ENCODE data around the gene WDR26.
A peak's percentile ranks its signal among the peaks of the same experiment; 100 is the strongest.

WDR26 gene

GRCh38 chr1:224404916-224405603 lies 29.5 kb downstream of the WDR26 start:
- no peak overlapping the region for H3K4me3 ChIP-seq
- H3K27ac ChIP-seq = no peak overlapping the region

GRCh38 chr1:224402472-224403036 lies 32.0 kb downstream of the WDR26 start:
- Histone ChIP-seq H3K27ac (no peak overlapping the region), H3K4me3 (no peak overlapping the region)

GRCh38 chr1:224399887-224400286 lies 34.7 kb downstream of the WDR26 start:
- Histone ChIP-seq H3K27ac (no peak overlapping the region), H3K4me3 (no peak overlapping the region)

DNA sequence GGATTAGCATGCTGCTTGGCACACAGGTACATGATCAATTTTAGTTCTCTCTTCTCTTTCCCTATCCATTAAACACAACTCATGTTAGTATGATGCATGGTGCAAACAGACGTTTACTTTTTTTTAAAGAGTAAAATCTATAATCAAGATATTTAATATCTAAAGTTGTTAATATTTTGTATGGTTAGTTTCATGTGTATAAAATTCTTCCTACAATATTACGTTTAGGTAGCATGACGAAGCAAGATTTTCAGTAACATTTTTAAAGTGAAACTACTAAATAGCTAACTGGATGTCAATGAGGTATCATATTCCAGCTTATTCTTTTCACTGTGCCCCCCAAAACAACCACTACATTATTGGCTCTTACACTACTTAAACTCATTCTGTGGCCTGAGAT lies 41.3 kb downstream of the WDR26 start:
- no peak overlapping the region for H3K27ac ChIP-seq

DNA sequence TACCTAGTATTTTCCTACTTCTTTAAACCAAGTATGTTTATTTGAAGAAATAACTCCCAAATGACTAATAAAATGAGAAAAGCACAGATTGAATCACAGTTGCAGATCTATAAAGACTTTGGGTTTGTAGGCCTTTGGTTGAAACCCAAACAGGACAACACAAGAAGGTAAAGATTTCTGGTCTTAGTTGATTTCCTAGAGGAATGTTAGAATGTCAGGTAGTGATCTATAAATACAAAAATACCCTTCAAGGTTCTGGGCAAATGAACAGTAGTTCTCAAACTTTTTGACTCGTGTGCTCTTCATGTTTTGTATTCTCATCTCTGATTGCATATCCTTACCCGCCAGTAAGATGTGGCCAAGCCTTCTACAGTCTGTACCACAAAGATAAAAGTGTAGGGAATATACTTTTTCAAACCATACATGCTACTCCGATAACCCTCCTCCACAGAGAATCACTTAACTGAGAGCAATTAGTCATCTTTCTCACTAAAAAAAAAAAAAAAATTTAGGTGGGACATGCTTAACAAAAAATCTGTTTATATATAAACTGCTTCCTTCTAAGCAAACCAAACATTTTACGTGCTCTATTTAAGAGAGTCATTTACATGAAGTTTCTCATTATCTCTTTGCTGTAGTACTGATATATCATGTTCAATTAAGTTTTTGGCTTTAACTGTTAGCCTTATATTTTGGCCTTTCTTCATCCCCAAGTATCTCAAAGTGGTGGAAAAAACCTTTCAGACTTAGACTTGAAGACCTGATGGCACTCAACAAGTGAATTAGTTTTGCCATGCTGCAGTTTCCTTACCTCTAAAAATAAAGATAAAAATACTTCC lies 42.0 kb downstream of the WDR26 start:
- Histone ChIP-seq H3K4me3 (no peak overlapping the region), H3K27ac (no peak overlapping the region)

More for the DNA sequence above, 41.3 kb downstream of the WDR26 start:
- H3K4me3 ChIP-seq = no peak overlapping the region

GRCh38 chr1:224390517-224390916 lies 44.1 kb downstream of the WDR26 start:
- Histone ChIP-seq H3K27ac (no peak overlapping the region), H3K4me3 (no peak overlapping the region)

- Histone ChIP-seq H3K27ac (no peak overlapping the region), H3K4me3 (no peak overlapping the region)
Observed at GRCh38 chr1:224387943-224388342, 46.7 kb downstream of the WDR26 start.

DNA sequence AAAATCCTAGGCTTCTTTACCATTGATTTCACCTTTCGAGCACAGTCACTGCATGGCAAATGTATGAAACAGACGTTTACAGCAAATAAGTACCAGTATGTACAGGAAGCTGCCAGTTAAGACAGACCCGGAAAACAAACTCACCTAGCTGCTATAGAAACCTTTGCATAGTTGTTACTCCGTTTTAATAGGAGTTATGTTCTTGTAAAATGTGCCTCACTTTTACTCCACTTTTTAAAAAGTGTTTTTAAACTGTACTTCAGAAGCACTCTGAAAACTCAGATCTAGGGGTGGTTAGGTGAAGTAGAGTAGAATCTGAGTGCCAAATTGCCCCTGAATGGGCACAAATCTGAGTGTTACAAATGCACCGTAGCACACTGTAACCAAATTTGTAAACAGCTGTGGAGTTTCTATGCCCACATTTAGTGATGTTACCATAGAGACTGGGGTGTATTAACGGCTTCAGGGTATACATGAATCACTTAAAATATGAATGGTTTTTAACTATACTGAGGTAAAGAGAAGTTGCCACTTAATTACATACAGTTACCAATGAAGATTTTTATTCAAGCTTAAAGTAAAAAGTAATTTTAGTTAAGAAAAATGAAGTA lies 47.2 kb downstream of the WDR26 start:
- Histone ChIP-seq H3K27ac (peak overlapping the region in 1 of 21 experiments; percentile 33), H3K4me3 (no peak overlapping the region)

DNA sequence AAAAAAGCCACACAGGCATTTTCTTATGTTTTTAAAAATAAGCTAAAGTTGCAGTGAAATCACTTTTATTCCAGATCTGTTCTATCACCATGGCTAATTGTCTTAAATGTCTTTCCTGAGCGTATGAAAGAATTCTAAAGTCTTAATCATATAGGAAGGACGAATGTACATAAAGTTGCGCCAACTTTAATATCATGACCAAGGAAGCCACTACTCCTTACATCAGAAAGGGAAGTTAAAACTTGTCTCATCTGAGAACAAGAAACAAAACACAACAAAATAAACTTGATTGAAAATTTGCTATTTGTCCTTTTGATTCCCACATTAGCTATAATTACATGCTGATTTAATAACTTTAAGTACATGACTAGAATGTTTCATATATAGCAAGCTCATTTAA lies 51.4 kb downstream of the WDR26 start:
- Histone ChIP-seq H3K27ac (peak overlapping the region in 1 of 21 experiments; percentile 2), H3K4me3 (no peak overlapping the region)

DNA sequence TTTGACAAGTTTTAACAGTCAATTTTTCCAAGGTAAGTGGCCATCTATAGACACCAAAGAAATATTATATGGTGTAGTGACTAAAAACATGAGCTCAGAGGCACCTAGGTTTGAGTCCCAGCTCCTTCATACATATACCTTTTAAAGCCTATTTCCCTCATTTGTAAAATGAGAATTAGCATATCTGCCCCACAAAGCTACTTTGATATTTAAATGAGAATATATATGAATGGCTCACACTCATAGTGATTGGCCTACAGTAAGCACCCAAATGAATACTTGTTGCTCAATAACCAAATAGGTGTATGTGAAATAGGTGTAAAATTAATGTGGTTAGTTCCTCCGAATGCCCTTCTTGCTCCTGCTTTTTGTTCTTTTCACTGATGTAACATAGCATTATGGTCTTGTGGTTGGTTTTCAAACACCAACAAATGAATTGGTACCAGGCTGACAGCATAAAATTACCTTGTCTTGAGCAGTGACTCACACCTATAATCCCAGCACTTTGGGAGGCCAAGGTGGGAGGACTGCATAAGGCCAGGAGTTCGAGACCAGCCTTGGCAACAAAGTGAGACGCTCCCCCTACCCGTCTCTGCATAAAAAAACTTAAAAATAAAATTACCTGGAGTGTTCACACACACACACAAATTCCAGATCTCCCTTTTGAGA lies 52.6 kb downstream of the WDR26 start:
- Histone ChIP-seq H3K4me3 (no peak overlapping the region), H3K27ac (no peak overlapping the region)

DNA sequence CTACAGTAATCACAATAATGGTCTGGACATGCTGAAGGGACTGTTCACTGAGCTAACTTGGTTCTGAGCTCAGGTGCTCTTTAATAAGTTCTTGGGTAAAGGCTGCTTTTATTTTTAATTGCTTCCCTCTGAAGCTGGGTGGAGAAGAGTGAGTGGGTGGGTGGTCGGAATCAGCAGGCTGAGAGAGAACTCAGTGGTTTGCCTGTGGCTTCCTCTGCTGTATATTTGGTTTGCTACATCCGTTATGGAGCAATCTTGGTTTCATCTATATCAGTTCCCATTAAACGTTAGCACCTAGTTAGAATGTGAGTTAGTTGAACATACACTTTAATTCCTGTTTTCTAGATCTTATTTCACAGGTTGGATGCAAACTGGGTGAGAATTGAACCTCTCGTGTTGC lies 54.6 kb downstream of the WDR26 start:
- Histone ChIP-seq H3K27ac (peak overlapping the region in 5 of 21 experiments; percentile 11 to 69 (median 40)), H3K4me3 (no peak overlapping the region)

DNA sequence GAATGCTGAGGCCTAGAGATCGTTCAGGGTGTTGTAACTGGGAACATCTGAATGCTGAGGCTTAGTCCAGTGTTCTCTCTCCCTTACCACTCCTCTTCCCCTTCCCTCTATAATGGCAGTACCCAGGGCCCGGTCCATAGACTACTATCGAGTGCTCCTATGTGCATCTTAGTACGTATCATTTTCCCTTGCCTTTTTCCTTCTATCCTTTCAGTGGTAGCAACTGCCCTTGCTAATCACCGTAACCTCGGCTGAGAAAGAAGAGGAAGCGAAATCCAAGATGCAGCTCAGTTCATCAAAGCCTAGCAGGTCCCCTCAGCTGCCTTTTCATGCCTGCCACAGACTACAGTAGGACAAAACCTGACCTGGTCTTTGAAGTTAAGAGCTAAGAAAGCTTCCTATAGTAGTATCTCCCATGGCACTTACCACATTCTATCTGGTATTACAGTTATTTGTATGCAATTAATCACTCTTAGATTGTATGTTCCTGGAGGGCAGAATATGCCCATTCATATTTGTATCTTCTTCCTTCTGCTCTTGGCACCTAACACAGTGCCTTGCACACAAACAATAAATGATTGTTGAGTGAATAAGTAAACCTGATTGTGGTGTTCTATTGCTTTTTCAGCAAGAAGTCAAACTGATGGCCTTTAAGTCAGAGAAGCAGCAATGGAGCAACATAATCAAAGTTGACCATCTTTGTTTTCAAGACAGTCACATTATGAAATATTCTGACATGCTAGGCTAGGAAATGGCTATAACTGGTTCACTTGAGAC lies 55.6 kb downstream of the WDR26 start:
- peak overlapping the region in 2 of 21 experiments; percentile 47 to 69 for H3K27ac ChIP-seq
- no peak overlapping the region for H3K4me3 ChIP-seq

- Histone ChIP-seq H3K27ac (peak overlapping the region in 5 of 21 experiments; percentile 5 to 31 (median 26)), H3K4me3 (no peak overlapping the region)
Observed at GRCh38 chr1:224377676-224378006, 57.0 kb downstream of the WDR26 start.

DNA sequence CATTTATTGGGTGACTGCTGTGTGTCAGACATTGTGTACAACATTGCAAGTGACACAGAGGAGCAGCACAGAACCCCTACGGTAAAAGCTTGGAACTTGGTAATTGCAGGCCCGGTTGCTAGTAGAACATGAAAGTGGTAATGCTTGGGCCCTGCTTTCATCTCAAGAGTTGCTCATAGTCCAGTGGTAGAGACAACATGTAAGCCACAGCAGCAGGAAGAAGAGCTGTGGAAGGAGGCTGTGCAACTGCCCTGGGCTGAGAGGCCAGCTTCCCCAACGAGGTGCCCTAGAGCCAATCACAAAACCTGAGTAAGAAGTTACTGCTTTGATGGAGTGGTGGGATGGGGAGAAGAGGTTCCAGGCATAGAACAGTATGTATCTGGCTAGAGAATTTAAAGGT lies 59.5 kb downstream of the WDR26 start:
- H3K4me3 ChIP-seq = no peak overlapping the region
- no peak overlapping the region for H3K27ac ChIP-seq

DNA sequence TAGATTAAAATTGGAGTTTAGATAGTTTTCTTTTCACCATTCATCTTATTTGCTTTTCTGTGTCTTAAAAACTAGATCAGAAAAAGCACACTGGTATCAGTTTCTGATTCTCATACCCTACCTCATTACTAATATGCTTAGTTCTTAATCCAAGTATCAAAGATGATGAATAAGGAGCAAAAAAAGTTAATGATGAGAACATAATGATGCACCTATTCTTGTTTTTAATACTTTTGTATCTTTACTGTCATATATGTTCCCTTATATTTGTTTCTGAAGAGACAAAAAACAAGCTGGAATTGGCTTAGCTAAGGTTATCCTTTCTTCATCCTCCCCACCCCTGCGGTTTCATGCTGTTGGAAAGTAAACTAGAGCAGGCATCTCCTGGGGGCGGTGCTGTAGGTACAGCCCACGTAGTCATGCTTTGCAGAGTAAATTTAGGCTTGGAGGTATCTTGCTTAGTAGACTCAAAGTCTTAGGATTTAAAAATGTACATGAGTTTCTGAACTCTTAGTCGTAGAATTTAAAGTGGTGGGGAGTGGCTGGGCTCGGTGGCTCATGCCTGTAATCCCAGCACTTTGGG lies 61.5 kb downstream of the WDR26 start:
- Histone ChIP-seq H3K4me3 (no peak overlapping the region), H3K27ac (no peak overlapping the region)

- H3K4me3 ChIP-seq = no peak overlapping the region
- H3K27ac ChIP-seq = no peak overlapping the region
Observed at GRCh38 chr1:224368409-224368808, 66.2 kb downstream of the WDR26 start.

GRCh38 chr1:224359207-224359606 lies 75.4 kb downstream of the WDR26 start:
- H3K4me3 ChIP-seq = no peak overlapping the region

GRCh38 chr1:224358237-224358636 lies 76.4 kb downstream of the WDR26 start:
- Histone ChIP-seq H3K27ac (peak overlapping the region in 15 of 21 experiments; percentile 26 to 98 (median 94)), H3K4me3 (peak overlapping the region in 4 of 7 experiments; percentile 86 to 99 (median 92))

More at GRCh38 chr1:224359207-224359606, 75.4 kb downstream of the WDR26 start:
- peak overlapping the region in 1 of 21 experiments; percentile 95 for H3K27ac ChIP-seq

Data from skin epidermis (tissue), 12 donors.